HS-5 (cell line): ENCODE measurements around the gene TNFRSF12A.

Experiments
- DNase-seq: peaks from one replicate; pipeline ENCODE4 v3.0.0-alpha.2; 2012; ENCODE audit warnings: low read depth

Gene TNFRSF12A

GRCh38 chr16:2986623-2987188 lies 33.5 kb upstream of the TNFRSF12A start:
- DNase-seq: no peak

GRCh38 chr16:2987286-2987685 lies 32.9 kb upstream of the TNFRSF12A start:
- DNase-seq: no peak

GRCh38 chr16:2987833-2988232 lies 32.3 kb upstream of the TNFRSF12A start:
- DNase-seq: no peak

GRCh38 chr16:2988590-2989099 lies 31.5 kb upstream of the TNFRSF12A start:
- DNase-seq: no peak

GRCh38 chr16:2990891-2991290 lies 29.3 kb upstream of the TNFRSF12A start:
- no peak for DNase-seq

GRCh38 chr16:2991566-2992261 lies 28.5 kb upstream of the TNFRSF12A start:
- no peak for DNase-seq

GRCh38 chr16:2992383-2993081 lies 27.6 kb upstream of the TNFRSF12A start:
- DNase-seq: no peak

GRCh38 chr16:2996298-2996697 lies 23.9 kb upstream of the TNFRSF12A start:
- no peak for DNase-seq

- no peak for DNase-seq
Observed at GRCh38 chr16:2999929-3000328, 20.2 kb upstream of the TNFRSF12A start.

GRCh38 chr16:3000540-3000939 lies 19.6 kb upstream of the TNFRSF12A start:
- DNase-seq: no peak

GRCh38 chr16:3001316-3001715 lies 18.9 kb upstream of the TNFRSF12A start:
- DNase-seq: no peak

- peak; percentile 88 for DNase-seq
Observed at GRCh38 chr16:3003582-3004270, 16.4 kb upstream of the TNFRSF12A start.

GRCh38 chr16:3004319-3004718 lies 15.8 kb upstream of the TNFRSF12A start:
- no peak for DNase-seq

- DNase-seq: no peak
Observed at GRCh38 chr16:3004781-3005284, 15.3 kb upstream of the TNFRSF12A start.

- DNase-seq: no peak
Observed at GRCh38 chr16:3007059-3007956, 12.9 kb upstream of the TNFRSF12A start.

- DNase-seq: no peak
Observed at GRCh38 chr16:3007957-3008689, 12.0 kb upstream of the TNFRSF12A start.

GRCh38 chr16:3008690-3009037 lies 11.5 kb upstream of the TNFRSF12A start:
- no peak for DNase-seq

GRCh38 chr16:3009568-3010390 lies 10.4 kb upstream of the TNFRSF12A start:
- DNase-seq: no peak

GRCh38 chr16:3010510-3010909 lies 9.7 kb upstream of the TNFRSF12A start:
- no peak for DNase-seq

- DNase-seq: no peak
Observed at GRCh38 chr16:3012246-3012645, 7.9 kb upstream of the TNFRSF12A start.
